NCI-H2029 treated with DMSO at 0.1 percent for 48 hours (cell line): ENCODE data around the gene IL32.

Experiments
- DNase-seq: peaks from one replicate; lab custom pipeline; 2025; lab: John Stamatoyannopoulos, UW

Gene IL32

GRCh38 chr16:3091551-3091950, 26.1 kb downstream of the IL32 start:
- DNase-seq, result no peak

DNA sequence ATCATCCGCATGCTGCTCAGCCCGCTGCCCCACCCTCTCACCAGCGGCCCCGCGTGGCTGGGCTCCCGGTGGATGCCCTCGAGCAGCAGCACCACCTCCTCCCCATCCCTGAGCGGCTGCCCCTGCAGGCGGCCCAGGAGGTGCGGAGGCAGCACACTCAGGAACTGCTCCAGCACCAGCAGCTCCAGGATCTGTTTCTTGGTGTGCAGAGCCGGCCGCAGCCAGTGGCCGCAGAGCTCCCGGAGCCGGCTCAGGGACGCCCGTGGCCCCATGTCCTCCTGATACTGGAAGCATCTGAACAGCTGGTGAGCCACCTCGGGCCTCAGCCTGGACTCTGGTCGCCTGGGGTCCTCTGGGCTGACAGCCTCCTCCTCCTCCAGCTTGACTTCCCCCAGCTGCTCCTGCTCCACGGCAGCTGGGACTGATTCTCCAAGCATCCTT, 27.1 kb downstream of the IL32 start:
- DNase-seq, result no peak

GRCh38 chr16:3094289-3095027, 29.0 kb downstream of the IL32 start:
- no peak for DNase-seq

DNA sequence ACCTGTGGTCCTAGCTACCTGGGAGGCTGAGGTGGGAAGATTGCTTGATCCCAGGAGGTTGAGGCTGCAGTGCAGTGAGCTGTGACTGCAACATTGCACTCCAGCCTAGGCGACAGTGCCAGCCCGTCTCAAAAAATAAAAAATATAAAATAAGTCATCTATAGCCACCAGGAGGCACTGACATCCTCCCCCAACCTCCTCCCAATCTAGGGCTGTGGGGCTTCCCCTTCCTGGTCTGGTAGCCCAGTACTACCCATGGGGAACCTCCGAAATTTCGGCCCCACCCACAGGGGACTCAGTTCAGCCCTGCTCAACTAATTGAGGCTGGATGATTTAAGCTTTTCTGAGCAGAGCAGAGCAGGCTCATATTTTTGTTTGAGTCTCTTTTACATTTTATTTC, 30.4 kb downstream of the IL32 start:
- no peak for DNase-seq

- no peak for DNase-seq
These were observed 30.9 kb downstream of the IL32 start for GRCh38 chr16:3096362-3096761.

GRCh38 chr16:3097266-3097665, 31.8 kb downstream of the IL32 start:
- no peak for DNase-seq

GRCh38 chr16:3098459-3099394, 33.3 kb downstream of the IL32 start, which contains the start of gene ZSCAN10:
TSS of gene ZSCAN10 (minus strand) at chr16:3099294. CDS start at chr16:3092937, 6,357 bp downstream.
- DNase-seq, result no peak

DNA sequence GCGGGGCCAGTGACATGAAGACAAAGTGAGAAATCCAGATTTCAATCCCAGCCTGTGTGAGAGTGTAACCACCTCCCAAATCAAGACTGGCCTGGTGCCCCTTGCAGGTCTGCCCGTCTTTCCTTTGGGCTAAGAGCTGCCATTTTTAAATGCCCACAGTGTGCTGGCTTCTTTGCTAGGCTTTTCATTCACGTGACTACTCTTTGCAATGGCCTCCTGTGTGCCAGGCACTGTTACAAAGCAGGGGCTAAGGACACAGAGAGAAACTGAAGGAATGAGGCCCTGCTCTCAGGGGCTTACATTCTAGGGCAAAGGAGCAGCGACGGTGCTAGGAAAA, 33.9 kb downstream of the IL32 start:
- DNase-seq, result no peak

GRCh38 chr16:3099732-3100499, 34.5 kb downstream of the IL32 start:
- DNase-seq, result peak; percentile 42

GRCh38 chr16:3101018-3101840, 35.8 kb downstream of the IL32 start:
- no peak for DNase-seq

- DNase-seq, result no peak
These were observed 36.5 kb downstream of the IL32 start for GRCh38 chr16:3101841-3102470.

DNA sequence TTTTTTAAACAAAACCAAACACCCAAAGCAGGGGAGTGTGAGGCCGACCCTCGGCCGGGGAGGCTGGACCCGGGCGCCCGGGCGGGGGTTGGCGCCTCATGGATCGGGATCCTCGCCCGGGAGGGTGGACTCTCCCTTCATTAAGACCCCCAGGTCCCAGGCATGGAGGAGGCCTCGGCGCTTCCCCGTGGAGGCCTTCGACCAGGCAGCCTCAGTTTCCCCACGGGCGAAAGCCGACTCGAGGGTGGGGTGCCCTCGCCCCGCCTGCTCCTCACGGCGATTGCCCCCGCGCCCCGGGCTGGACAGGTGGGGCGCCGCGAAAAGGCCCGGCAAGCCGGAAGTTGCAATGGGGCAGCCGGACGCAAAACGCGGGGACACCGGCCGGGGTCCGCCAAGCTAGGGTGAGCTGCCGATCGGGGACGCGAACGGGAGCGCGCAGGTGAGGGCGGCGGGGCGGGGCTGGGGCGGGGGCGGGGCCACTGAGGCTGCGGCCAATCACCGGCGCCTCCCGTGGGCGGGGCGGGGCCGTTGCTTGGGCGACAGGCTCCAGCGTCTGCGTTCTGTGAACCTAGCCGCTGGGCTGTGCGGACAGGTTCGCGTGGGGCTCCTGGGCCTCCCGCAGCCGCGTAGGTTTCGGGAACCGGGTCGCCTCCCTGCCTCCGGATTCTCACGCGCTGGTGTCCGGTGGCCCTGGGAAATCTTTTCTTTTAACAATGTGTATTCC, 40.9 kb downstream of the IL32 start:
- DNase-seq, result peak; percentile 46

DNA sequence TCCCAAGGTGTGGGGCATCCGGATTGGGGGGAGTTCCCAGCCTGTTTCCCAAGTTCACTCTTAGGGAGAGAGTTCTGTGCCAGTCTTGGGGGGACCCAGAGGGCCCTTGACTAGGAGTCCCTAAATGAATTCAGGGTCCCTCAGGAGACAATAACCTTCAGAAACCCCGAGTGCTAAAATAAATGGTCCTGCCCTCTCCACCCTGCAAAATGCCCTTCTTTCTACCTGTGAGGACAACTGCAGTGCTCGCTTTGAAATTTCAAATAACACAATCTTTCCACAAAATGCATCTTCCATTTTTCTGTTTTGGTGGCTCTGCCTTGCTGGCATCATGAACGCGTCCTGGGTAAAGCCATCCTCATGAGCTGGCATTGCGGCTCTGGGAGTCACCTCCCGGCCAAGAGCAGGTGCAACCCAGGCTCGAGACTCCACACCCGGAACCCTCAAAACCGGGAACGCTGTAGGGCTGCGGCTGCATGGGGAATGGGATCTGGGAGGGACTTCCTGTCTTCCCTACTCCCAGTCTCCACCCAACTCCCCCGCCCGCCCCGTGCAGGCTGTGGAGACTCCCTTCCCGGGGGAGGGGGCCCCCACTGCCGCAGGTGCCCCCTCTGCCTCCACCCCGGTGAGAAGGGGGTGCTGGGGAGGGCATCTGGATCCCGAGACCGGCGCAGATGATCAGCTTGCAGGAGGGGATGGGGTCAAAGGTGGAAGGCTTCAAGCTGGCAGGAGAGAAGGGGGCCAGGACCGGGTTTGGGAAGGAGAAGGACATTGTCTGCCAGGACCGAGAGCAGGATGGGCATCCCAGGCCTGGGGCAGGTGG, 46.8 kb downstream of the IL32 start, which contains the start of gene ZNF205:
Gene ZNF205, plus strand, starts transcription at position 529 of the 823 bp plus-strand sequence. CDS start 845 bp downstream, outside the sequence.
- DNase-seq, result peak; percentile 31

- no peak for DNase-seq
These were observed 47.6 kb downstream of the IL32 start for GRCh38 chr16:3112881-3113574.

GRCh38 chr16:3113765-3114479, 48.5 kb downstream of the IL32 start:
- no peak for DNase-seq

DNA sequence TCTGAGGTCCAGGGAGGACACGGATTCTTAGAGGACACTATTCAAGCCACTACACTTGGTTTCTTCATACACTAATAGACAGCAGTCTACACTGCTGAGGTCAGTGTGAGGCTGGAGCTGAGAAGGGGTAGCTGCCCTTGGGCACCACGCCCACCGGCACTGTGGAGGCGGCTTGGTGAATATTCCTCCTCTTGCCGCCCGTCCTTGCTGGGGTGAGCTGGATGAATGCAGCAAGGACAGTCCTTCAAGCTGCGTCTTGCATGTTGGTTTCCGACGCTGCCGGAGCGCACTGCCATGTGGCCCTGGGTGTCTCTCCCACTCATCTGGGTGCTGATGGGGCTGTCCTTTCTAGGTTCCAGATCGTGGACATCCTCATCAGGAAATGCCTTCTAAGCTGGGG, 49.6 kb downstream of the IL32 start:
- no peak for DNase-seq

GRCh38 chr16:3115561-3115960, 50.1 kb downstream of the IL32 start:
- DNase-seq, result no peak

DNA sequence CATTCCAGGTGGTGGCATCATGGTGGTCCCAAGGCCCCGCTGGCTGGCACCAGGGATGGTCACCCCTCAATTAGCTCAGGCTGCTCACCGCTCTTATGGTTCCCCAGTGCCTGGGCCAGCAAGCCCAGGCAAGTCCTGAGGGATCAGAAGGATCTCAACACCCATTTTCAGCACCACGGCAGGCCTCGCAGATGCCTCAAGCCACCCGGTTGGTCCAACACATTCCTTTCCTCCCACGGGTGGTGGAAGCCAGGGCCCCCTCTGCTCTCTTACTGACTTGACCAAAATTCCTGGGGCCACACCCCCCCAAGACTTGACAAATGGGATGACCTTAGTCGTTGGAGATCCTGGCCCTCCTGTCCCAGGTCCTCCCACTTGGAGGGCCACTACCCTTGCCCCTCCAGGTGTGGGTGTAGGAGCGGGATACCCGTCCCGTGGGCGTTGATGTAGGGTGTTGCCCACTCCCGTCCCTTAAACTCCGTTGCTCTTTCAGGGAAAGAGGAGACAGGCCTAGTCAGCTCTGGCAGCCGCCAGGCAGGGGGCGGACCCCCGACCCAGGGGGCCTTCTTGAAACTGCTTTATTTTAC, 52.9 kb downstream of the IL32 start:
- DNase-seq, result no peak
